Common myeloid progenitor, CD34-positive (primary cell): ENCODE data around the gene FBXW8.

Experiments
- CTCF ChIA-PET: fragments of 350-600 bp; sonication (Branson Sonifier 250); formaldehyde crosslinking; loops from one replicate; lab custom pipeline; 2021; ENCODE audit warnings: antibody characterized with exemption; lab: Charles Lee
- POLR2A ChIA-PET: fragments of 350-600 bp; sonication (Branson Sonifier 250); formaldehyde crosslinking; loops from one replicate; lab custom pipeline; 2021; ENCODE audit warnings: antibody characterized with exemption; lab: Charles Lee
- DNase-seq, 3 donors: peaks; one replicate each; pipeline versions ENCODE4 v3.0.0 to v3.0.0-alpha.2; 2013
- H3K27ac ChIP-seq, 2 experiments: 1 replicate in 1 of 2; 2 replicates in 1 of 2; pipeline ENCODE4 v1.7.0; 2013; ENCODE audit warnings: inconsistent platforms in 2 of 2, low read length in 2 of 2, mild to moderate bottlenecking in 2 of 2, low read depth in 1 of 2, moderate library complexity in 1 of 2; ENCODE audit not compliant: severe bottlenecking in 2 of 2, insufficient read depth in 1 of 2, poor library complexity in 1 of 2
- H3K27me3 ChIP-seq, 5 experiments: replicated peaks in 2 of 5; 1 replicate in 3 of 5; 2 replicates in 2 of 5; pipeline versions ENCODE4 v1.6.1 to v1.7.0; 2013; ENCODE audit warnings: low read length in 4 of 5, mild to moderate bottlenecking in 2 of 5, moderate library complexity in 2 of 5, inconsistent platforms in 1 of 5; ENCODE audit not compliant: insufficient read depth in 5 of 5, control insufficient read depth in 4 of 5
- H3K36me3 ChIP-seq, 4 experiments: 1 replicate in 2 of 4; 2 replicates in 2 of 4; pipeline versions ENCODE4 v1.6.1 to v1.7.0; 2013; ENCODE audit warnings: low read length in 3 of 4, control low read depth in 1 of 4, mild to moderate bottlenecking in 1 of 4; ENCODE audit not compliant: control insufficient read depth in 4 of 4, insufficient read depth in 4 of 4
- H3K4me1 ChIP-seq, 4 experiments: 1 replicate in 3 of 4; 2 replicates in 1 of 4; pipeline versions ENCODE4 v1.6.1 to v1.7.1; 2013; ENCODE audit warnings: low read length in 3 of 4, mild to moderate bottlenecking in 3 of 4, control low read depth in 1 of 4, inconsistent platforms in 1 of 4, moderate library complexity in 1 of 4; ENCODE audit not compliant: control insufficient read depth in 4 of 4, insufficient read depth in 4 of 4; ENCODE audit errors: control extremely low read depth in 1 of 4
- H3K4me3 ChIP-seq, 7 experiments: 1 replicate in 4 of 7; 2 replicates in 3 of 7; pipeline versions ENCODE4 v1.5.1 to v1.7.0; 2013; ENCODE audit warnings: mild to moderate bottlenecking in 7 of 7, low read length in 6 of 7, moderate library complexity in 6 of 7, inconsistent platforms in 2 of 7, low read depth in 2 of 7, control low read depth in 1 of 7; ENCODE audit not compliant: insufficient read depth in 4 of 7, control insufficient read depth in 1 of 7; ENCODE audit errors: extremely low read depth in 1 of 7
- H3K9me3 ChIP-seq, 5 experiments: 1 replicate in 4 of 5; 2 replicates in 1 of 5; pipeline versions ENCODE4 v1.6.1 to v1.7.1; 2013; ENCODE audit warnings: low read length in 4 of 5, mild to moderate bottlenecking in 2 of 5, inconsistent platforms in 1 of 5, low read depth in 1 of 5, moderate library complexity in 1 of 5; ENCODE audit not compliant: control insufficient read depth in 4 of 5, insufficient read depth in 2 of 5; ENCODE audit errors: control extremely low read depth in 1 of 5
- WGBS: methylation state at CpG from one replicate; pipeline ENCODE4 v1.1.5; 2013; ENCODE audit not compliant: insufficient coverage; 5-methylcytosine and 5-hydroxymethylcytosine counted together

The FBXW8 gene

DNA sequence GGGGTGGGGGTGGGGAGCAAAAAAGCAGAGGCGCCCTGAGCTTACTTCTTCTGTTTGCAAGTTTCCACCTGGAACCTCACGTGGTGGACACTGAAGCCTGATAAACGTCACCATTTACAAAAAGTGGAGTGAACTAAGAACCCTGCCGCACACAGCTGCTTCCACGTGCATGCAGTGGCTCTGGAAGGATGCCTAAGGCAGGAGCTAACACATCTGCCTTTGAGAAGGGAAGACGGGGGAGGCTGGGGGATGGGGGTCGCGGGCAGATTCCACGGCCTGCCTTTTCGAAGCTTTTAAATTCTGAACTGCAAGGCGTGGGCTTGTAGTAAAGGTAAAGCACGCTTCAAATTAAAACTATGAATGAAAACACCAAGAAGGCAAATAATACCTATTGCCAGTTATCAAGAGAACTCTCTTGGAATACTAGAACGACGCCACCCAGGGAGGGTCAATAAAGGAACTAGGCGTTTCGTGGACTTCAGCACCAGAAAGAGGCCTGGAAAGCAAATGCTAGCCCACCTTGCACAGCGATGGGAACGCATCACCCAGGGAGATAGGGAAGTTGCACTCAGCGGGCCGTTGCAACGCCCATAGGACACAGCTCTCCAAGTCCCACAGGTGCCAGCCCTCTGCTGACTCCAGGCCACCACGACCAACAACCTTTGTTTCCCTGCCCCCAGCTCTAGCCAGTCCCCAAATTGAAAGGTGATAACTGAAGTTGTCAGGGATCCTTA lies 126.7 kb downstream of the FBXW8 start:
- no peak overlapping the region for H3K27ac ChIP-seq
- 93% methylated on average over 22 of the region's 22 CpGs for WGBS
- H3K4me1 ChIP-seq: peaks cover 0 to 38% (median 26%) of the 10 kb centered on the region in 4 experiments
- peaks cover 0 to 25% (median 0%) of the 10 kb centered on the region in 5 experiments for H3K27me3 ChIP-seq
- peaks cover 0 to 85% (median 0%) of the 10 kb centered on the region in 4 experiments for H3K36me3 ChIP-seq
- POLR2A ChIA-PET: no interaction called here
- DNase-seq: no peak
- H3K4me3 ChIP-seq: no peak overlapping the region
- H3K9me3 ChIP-seq: no peaks in the 10 kb centered on the region
- CTCF ChIA-PET: interaction anchor here (1.4 to 7.1 kb wide), 2 partner anchors 13 to 93 kb away, joined by 3 to 46 read pairs; no protein-coding TSS in a partner anchor

DNA sequence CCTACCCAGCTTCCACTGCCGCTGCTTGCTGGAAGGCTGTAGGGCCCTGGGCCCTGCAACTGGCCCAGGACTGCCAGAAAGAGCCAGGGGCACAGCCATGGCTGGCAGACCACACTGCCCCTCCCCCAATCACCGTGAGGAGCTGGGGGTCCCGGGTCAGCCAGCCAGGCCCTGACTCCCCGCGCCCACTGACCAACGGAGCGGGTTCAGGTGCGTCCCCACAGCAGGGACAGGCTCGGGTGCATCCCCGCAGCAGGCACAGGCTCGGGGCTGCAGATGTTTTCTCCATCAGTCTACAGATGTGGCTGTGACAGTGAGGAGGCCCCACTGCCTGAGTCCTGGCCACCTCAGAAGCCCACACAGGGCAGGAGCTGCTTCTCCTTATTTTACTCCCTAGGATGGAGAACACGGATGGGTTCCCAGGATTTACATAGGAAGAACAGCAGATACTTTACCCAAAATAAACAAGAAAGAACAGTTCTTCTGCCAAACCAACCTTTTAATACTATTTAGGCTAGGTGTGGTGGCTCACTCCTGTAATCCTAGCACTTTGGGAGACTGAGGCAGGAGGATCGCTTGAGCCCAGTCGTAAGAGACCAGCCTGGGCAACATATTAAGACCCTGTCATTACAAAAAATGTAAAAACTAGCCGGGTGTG lies 127.4 kb downstream of the FBXW8 start:
- peaks cover 0 to 38% (median 24%) of the 10 kb centered on the region in 4 experiments for H3K4me1 ChIP-seq
- H3K4me3 ChIP-seq: no peak overlapping the region
- H3K9me3 ChIP-seq: no peaks in the 10 kb centered on the region
- POLR2A ChIA-PET: no interaction called here
- DNase-seq: no peak
- CTCF ChIA-PET: interaction anchor here (7.1 kb wide), 1 partner anchor 13 kb away, joined by 46 read pairs; no protein-coding TSS in a partner anchor
- peaks cover 0 to 19% (median 0%) of the 10 kb centered on the region in 5 experiments for H3K27me3 ChIP-seq
- H3K36me3 ChIP-seq: peaks cover 0 to 84% (median 0%) of the 10 kb centered on the region in 4 experiments
- no peak overlapping the region for H3K27ac ChIP-seq
- WGBS: 96% methylated on average over 14 of the region's 15 CpGs

DNA sequence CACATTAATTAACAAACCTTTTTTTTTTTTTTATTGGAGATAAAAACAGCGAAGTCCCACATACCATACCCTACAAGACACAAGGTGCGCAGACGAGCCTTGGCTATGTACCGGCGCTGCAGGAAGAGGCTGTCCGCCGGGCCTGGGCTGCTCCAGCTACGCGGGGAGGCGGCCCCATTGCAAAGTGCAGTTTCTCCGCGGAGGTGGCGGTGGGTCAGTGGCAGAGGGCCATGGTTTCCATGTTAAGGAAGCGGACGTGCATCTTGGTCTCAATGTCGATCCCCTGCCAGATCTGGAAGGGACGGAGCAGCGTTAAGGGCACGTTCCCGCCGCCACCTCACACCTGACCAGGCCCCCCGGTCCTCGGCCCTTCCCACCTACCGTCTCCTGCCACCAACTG lies 128.2 kb downstream of the FBXW8 start:
- 96% methylated on average over 23 of the region's 24 CpGs for WGBS

DNA sequence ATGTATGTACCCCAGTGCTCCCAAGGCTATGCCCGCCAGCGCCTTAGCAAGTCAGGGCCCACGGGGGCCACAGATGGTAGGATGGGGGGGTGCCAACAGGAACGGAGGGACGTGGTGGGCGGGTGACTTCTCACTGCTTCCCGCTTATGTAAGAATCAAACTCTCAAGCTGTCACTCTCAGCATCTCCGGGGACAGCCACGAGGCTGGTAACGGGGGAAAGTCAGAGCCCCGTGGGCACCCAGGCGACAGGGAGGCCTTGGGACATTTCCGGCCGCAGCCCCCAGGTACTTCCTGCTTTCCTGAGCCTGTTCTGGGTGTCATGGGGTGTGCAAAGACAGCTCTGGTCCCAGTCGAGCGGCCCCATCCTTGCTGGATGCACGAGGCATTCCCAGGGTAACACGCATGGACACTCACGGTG lies 129.2 kb downstream of the FBXW8 start:
- Histone ChIP-seq H3K27ac (no peak overlapping the region), H3K27me3 (peaks cover 0 to 1% (median 0%) of the 10 kb centered on the region in 5 experiments), H3K4me3 (no peak overlapping the region), H3K36me3 (peaks cover 0 to 78% (median 0%) of the 10 kb centered on the region in 4 experiments), H3K4me1 (peaks cover 0 to 50% (median 31%) of the 10 kb centered on the region in 4 experiments), H3K9me3 (no peaks in the 10 kb centered on the region)
- no peak for DNase-seq
- 89% methylated on average over 12 of the region's 19 CpGs for WGBS
- CTCF ChIA-PET: interaction anchor here (0.8 to 1.7 kb wide), 3 partner anchors 16 to 31 kb away, joined by 3 to 4 read pairs (median 4); no protein-coding TSS in a partner anchor
- POLR2A ChIA-PET: no interaction called here

More for the DNA sequence above, 128.2 kb downstream of the FBXW8 start:
- no peak overlapping the region for H3K4me3 ChIP-seq
- DNase-seq: no peak
- no peaks in the 10 kb centered on the region for H3K9me3 ChIP-seq
- H3K36me3 ChIP-seq: peaks cover 0 to 82% (median 0%) of the 10 kb centered on the region in 4 experiments
- H3K27me3 ChIP-seq: peaks cover 0 to 11% (median 0%) of the 10 kb centered on the region in 5 experiments
- peaks cover 0 to 41% (median 23%) of the 10 kb centered on the region in 4 experiments for H3K4me1 ChIP-seq
- ChIA-PET POLR2A (no interaction called here), CTCF (interaction anchor here (0.8 to 7.1 kb wide), 2 partner anchors 14 to 17 kb away, joined by 4 to 46 read pairs; no protein-coding TSS in a partner anchor)
- H3K27ac ChIP-seq: no peak overlapping the region

DNA sequence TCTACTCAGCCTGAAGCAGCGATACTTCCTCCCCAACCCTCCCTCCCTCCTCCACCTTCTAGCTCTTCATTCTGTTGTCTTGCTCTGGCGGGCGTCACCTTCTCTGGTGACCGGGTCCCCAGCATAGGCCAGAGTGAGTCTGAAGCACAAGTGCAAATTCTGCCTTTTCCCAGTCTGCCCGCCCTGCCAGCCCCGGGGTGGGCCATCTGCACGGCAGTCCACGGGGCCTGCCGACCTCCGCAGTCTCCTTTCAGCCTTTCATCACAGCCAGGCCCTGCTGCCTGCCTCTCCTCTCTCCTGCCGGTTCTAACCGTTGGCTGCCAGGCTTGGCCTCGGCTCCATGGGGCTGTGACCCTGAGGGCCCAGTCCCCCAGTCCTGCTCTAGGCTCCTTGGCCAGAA lies 129.7 kb downstream of the FBXW8 start:
- H3K9me3 ChIP-seq: no peaks in the 10 kb centered on the region
- no peak for DNase-seq
- peaks cover 0 to 74% (median 0%) of the 10 kb centered on the region in 4 experiments for H3K36me3 ChIP-seq
- no peak overlapping the region for H3K27ac ChIP-seq
- H3K27me3 ChIP-seq: no peaks in the 10 kb centered on the region
- ChIA-PET POLR2A (no interaction called here), CTCF (interaction anchor here (1.3 to 1.7 kb wide), 2 partner anchors 16 to 30 kb away, joined by 3 to 4 read pairs; no protein-coding TSS in a partner anchor)
- WGBS: 55% methylated on average over 10 of the region's 13 CpGs
- no peak overlapping the region for H3K4me3 ChIP-seq
- peaks cover 3 to 56% (median 37%) of the 10 kb centered on the region in 4 experiments for H3K4me1 ChIP-seq

DNA sequence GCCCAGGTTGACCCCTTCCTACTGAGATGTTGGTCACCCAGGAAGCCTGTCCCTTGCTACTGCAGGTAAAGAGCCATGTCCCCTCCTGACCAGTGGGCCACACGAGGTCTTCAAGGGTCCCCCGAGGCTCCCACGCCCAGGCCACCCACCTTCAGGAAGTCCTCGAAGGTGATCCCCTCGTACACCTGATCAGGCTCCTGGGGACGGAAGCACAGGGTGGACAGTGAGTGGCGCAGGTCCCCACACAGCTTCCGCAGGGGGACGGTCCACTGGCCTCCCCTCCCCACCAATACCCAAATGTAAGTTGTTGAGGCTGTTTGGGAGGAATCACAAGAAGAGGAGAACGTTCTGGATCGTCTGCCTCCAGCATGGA lies 131.0 kb downstream of the FBXW8 start:
- CTCF ChIA-PET: interaction anchor here (1.0 to 1.9 kb wide), 3 partner anchors 14 to 26 kb away, joined by 3 to 9 read pairs (median 4); no protein-coding TSS in a partner anchor
- Histone ChIP-seq H3K4me1 (peaks cover 3 to 64% (median 49%) of the 10 kb centered on the region in 4 experiments), H3K27me3 (no peaks in the 10 kb centered on the region), H3K9me3 (no peaks in the 10 kb centered on the region), H3K4me3 (no peak overlapping the region), H3K36me3 (peaks cover 0 to 74% (median 0%) of the 10 kb centered on the region in 4 experiments), H3K27ac (peak overlapping the region in 1 of 2 experiments; percentile 56)
- 88% methylated on average over 7 of the region's 11 CpGs for WGBS
- POLR2A ChIA-PET: no interaction called here
- DNase-seq: no peak
